C4-2B (cell line): ENCODE results near the gene F2.

Source experiments
- CTCF ChIP-seq: fragments of 450-650 bp; conservative IDR thresholded peaks from 2 replicates; pipeline ENCODE4 v1.5.1; 2017; ENCODE audit warnings: mild to moderate bottlenecking
- ZFX ChIP-seq: fragments of 450-650 bp; IDR thresholded peaks from 2 replicates; pipeline ENCODE4 v1.6.1; 2017

DNA sequence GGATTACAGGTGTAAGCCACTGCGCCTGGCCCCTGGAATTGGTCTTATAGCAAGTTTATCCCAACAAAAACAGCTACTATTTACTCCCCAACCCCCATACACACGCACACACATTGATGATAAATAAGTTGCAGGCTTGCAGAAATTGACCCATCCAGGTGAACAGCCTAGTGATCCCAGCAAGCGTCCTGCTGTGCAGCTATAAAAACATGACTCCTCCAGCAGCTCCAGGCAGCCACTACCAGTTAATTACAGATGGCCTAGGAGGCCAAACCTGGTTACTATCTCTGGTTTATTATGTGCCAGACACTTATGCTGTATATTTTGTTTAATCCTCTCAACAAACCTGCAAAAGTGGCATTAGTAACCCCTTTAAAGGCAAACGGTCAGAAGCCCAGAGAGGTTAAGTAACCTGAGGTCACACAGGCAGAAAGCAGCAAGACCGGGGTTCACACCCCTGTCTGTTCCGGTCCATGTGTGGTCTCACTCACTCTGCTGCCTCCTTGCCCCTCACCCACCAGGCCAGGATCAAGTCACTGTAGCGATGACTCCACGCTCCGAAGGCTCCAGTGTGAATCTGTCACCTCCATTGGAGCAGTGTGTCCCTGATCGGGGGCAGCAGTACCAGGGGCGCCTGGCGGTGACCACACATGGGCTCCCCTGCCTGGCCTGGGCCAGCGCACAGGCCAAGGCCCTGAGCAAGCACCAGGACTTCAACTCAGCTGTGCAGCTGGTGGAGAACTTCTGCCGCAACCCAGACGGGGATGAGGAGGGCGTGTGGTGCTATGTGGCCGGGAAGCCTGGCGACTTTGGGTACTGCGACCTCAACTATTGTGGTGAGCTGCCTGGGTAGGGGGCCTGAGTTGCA lies 6.6 kb downstream of the F2 start:
- TF ChIP-seq CTCF (no peak), ZFX (no peak)
